ENCODE measurements around the gene HHATL. TPM values are rescaled to one million over a fixed set of nuclear protein-coding genes. Genes with fewer than 3 reads are reported as not detected.

The HHATL gene
- total and polyA plus RNA-seq, 2 of the 8 experiments (the other 6 are each of a cell fraction or from before 2014, with no cell fraction given) = 0.18 TPM; not detected in 1

GRCh38 chr3:42705962-42706585, 3.5 kb upstream of the HHATL start:
- H3K18ac ChIP-seq (ENCODE audit: extremely low read depth, low read length) = no peak overlapping the region
- no peak overlapping the region; the same call in 1 of the 2 replicates for H4K8ac ChIP-seq (ENCODE audit: extremely low read depth, insufficient read depth, low read length)
- no peak overlapping the region for H3K23ac ChIP-seq (ENCODE audit: insufficient read length)
- ChIA-PET POLR2A (ENCODE audit: partially characterized antibody) (no interaction called here), CTCF (ENCODE audit: partially characterized antibody) (interaction anchor here (0.7 to 11.4 kb wide), 2 partner anchors 26 to 39 kb away, joined by 3 to 53 read pairs; no protein-coding TSS in a partner anchor)
- no peaks in the 10 kb centered on the region for H3K79me2 ChIP-seq (ENCODE audit: control insufficient read depth in 1 of 2, insufficient read depth in 2 of 2, low read length in 2 of 2)
- no peak overlapping the region for H3K4me2 ChIP-seq (ENCODE audit: insufficient read depth in 1 of 2, low read depth in 2 of 2, low read length in 2 of 2)
- H3K9ac ChIP-seq (replicated peaks in 1 of 4; ENCODE audit: extremely low read depth in 1 of 4, low read depth in 3 of 4, low read length in 3 of 4) = no peak overlapping the region
- no peak overlapping the region for H2BK5ac ChIP-seq (ENCODE audit: low read depth, low read length)
- H2BK20ac ChIP-seq (ENCODE audit: low read length) = no peak overlapping the region
- no peak overlapping the region for H2BK120ac ChIP-seq (replicated peaks; ENCODE audit: low read depth, low read length)
- 90% methylated on average over 8 of the region's 10 CpGs; no CpG with 5 or more reads in 1 of the 2 experiments for WGBS, 2 experiments (ENCODE audit: extremely low coverage in 1 of 2, insufficient coverage in 1 of 2, insufficient read length in 1 of 2, insufficient replicate concordance in 2 of 2, low coverage in 1 of 2, low lambda C conversion rate in 2 of 2, missing lambda C conversion rate in 1 of 2)
- no peak overlapping the region for H2AFZ ChIP-seq (ENCODE audit: low read length)
- H3K4ac ChIP-seq (replicated peaks; ENCODE audit: insufficient read length, low read depth, low read length) = no peak overlapping the region
- no peaks in the 10 kb centered on the region for H3K9me3 ChIP-seq (ENCODE audit: insufficient read depth in 2 of 2, low read depth in 1 of 2, low read length in 1 of 2)
- no peak overlapping the region for H3K4me3 ChIP-seq (ENCODE audit: extremely low read depth in 1 of 4, insufficient read depth in 2 of 4, low read depth in 3 of 4, low read length in 4 of 4)
- no peak overlapping the region for H3K56ac ChIP-seq (replicated peaks; ENCODE audit: insufficient read length, low read depth, low read length)
- no peak overlapping the region for H4K5ac ChIP-seq (ENCODE audit: insufficient read length, low read depth, low read length)
- FAIRE-seq (no peak), DNase-seq (ENCODE audit: low read depth in 1 of 2, low spot score in 2 of 2) (no peak)
- no peak overlapping the region for H2AK5ac ChIP-seq (ENCODE audit: low read depth, low read length)
- no peaks in the 10 kb centered on the region; a peak in 1 of 7 replicates for H3K27me3 ChIP-seq (replicated peaks in 1 of 4; ENCODE audit: control insufficient read depth in 3 of 4, extremely low read depth in 1 of 4, insufficient read depth in 3 of 4, low read length in 3 of 4)
- H3K36me3 ChIP-seq (ENCODE audit: control insufficient read depth in 2 of 4, insufficient read depth in 4 of 4, low read length in 3 of 4) = no peaks in the 10 kb centered on the region
- H3K14ac ChIP-seq (ENCODE audit: insufficient read length) = no peak overlapping the region
- peaks cover 0 to 12% (median 0%) of the 10 kb centered on the region in 4 experiments; a peak in 2 of 7 replicates for H3K4me1 ChIP-seq (replicated peaks in 1 of 4; ENCODE audit: control insufficient read depth in 3 of 4, insufficient read depth in 4 of 4, low read length in 3 of 4)
- H3K23me2 ChIP-seq (ENCODE audit: low read depth, low read length) = no peaks in the 10 kb centered on the region
- no peak overlapping the region for H2BK12ac ChIP-seq (ENCODE audit: low read depth, low read length)
- H3K79me1 ChIP-seq (ENCODE audit: low read depth, low read length) = no peaks in the 10 kb centered on the region
- H2BK15ac ChIP-seq (ENCODE audit: low read length) = no peak overlapping the region
- no peak overlapping the region for H4K91ac ChIP-seq (replicated peaks; ENCODE audit: insufficient read length, low read length)
- H3K27ac ChIP-seq (ENCODE audit: low read depth, low read length) = no peak overlapping the region
- peaks cover 0 to 2% of the 10 kb centered on the region in 2 experiments for H4K20me1 ChIP-seq (replicated peaks in 1 of 2; ENCODE audit: control insufficient read depth in 1 of 2, insufficient read depth in 2 of 2, low read length in 2 of 2)
- TF ChIP-seq PHF8 (conservative IDR thresholded peaks at IDR 0.05; ENCODE audit: low read depth, low read length) (no peak), CBX8 (IDR thresholded peaks at IDR 0.05; ENCODE audit: borderline replicate concordance, low read depth, low read length) (no peak), SIRT6 (IDR thresholded peaks at IDR 0.05; ENCODE audit: low read length) (no peak), SIX5 (IDR thresholded peaks at IDR 0.05; ENCODE audit: low read depth, low read length) (no peak), EZH2 (IDR thresholded peaks at IDR 0.05; ENCODE audit: low read depth, low read length, severe bottlenecking) (no peak), RNF2 (IDR thresholded peaks at IDR 0.05; ENCODE audit: borderline replicate concordance, low read depth, low read length, missing control alignments, poor library complexity, severe bottlenecking) (no peak), GABPA (IDR thresholded peaks at IDR 0.05; ENCODE audit: borderline replicate concordance, insufficient read depth, low read length) (no peak), SP4 (IDR thresholded peaks at IDR 0.05; ENCODE audit: low read length) (no peak), BRCA1 (IDR thresholded peaks at IDR 0.05; ENCODE audit: low read depth, low read length) (no peak), MAX (IDR thresholded peaks at IDR 0.05) (no peak), KDM1A (IDR thresholded peaks at IDR 0.05; ENCODE audit: borderline replicate concordance, low read length) (no peak), E2F6 (IDR thresholded peaks at IDR 0.05) (no peak)
